B cell (primary cell): Measurements from ENCODE around the gene OR2T27. TPM values are rescaled to one million over a fixed set of nuclear protein-coding genes. Genes with fewer than 3 reads are reported as not detected.
A peak's percentile ranks its signal among the peaks of the same experiment; 100 is the strongest.
"Not testable (repeated sequence)": the region's sequence is repeated elsewhere in the genome, so short reads cannot be mapped to it uniquely, and the experiment has no call there.

Source experiments
- ATAC-seq: fragments of 200-7000 bp; cut with Tn5 transposase; one replicate; pipeline ENCODE4 v1.10.0; 2021; ENCODE audit warnings: low read depth, mild to moderate bottlenecking, moderate number of reproducible peaks, moderate library complexity
- CTCF ChIA-PET: fragments of 350-600 bp; sonication (Branson Sonifier 250); formaldehyde crosslinking; loops from one replicate; lab custom pipeline; 2021; ENCODE audit warnings: antibody characterized with exemption, inconsistent platforms; lab: Charles Lee
- POLR2A ChIA-PET: fragments of 350-600 bp; sonication (Branson Sonifier 250); formaldehyde crosslinking; loops from one replicate; lab custom pipeline; 2021; ENCODE audit warnings: antibody characterized with exemption; lab: Charles Lee
- DNase-seq: peaks from one replicate; pipeline ENCODE4 v3.0.0; 2013
- H2AFZ ChIP-seq: 2 replicates; pipeline ENCODE4 v1.6.1; 2012; ENCODE audit warnings: mild to moderate bottlenecking, low read depth, low read length; ENCODE audit not compliant: insufficient read depth, poor library complexity, severe bottlenecking
- H3K27ac ChIP-seq, 2 donors: 1 replicate in 1 of 2; 2 replicates in 1 of 2; pipeline ENCODE4 v1.5.1; 2012 to 2013; ENCODE audit warnings: low read length in 2 of 2, mild to moderate bottlenecking in 2 of 2, moderate library complexity in 1 of 2
- H3K27me3 ChIP-seq, 4 experiments: fragments of 200-600 bp in 1 of 4; sonication (generic) in 1 of 4; replicated peaks in 1 of 4; 1 replicate in 2 of 4; 2 replicates in 2 of 4; pipeline versions ENCODE4 v1.6.1 to v1.7.0; 2013 to 2016; ENCODE audit warnings: low read length in 3 of 4, mild to moderate bottlenecking in 2 of 4, mixed read lengths in 1 of 4, moderate library complexity in 1 of 4; ENCODE audit not compliant: insufficient read depth in 4 of 4, control insufficient read depth in 3 of 4; ENCODE audit errors: control extremely low read depth in 1 of 4
- H3K36me3 ChIP-seq, 2 experiments: replicated peaks in 1 of 2; 1 replicate in 1 of 2; 2 replicates in 1 of 2; pipeline versions ENCODE4 v1.6.1 to v1.7.1; 2013; ENCODE audit warnings: low read length in 1 of 2; ENCODE audit not compliant: insufficient read depth in 2 of 2, control insufficient read depth in 1 of 2; ENCODE audit errors: control extremely low read depth in 1 of 2, extremely low read depth in 1 of 2
- H3K4me1 ChIP-seq, 2 donors: fragments of 200-600 bp in 1 of 2; sonication (generic) in 1 of 2; 1 replicate in 1 of 2; 2 replicates in 1 of 2; pipeline versions ENCODE4 v1.5.1 to v1.6.1; 2013 to 2017; ENCODE audit warnings: low read length in 2 of 2; ENCODE audit not compliant: control insufficient read depth in 2 of 2, insufficient read depth in 2 of 2
- H3K4me2 ChIP-seq: replicated peaks from 2 replicates; pipeline ENCODE3; 2012; ENCODE audit warnings: mild to moderate bottlenecking, low read depth, low read length; ENCODE audit not compliant: poor library complexity, severe bottlenecking
- H3K4me3 ChIP-seq, 5 experiments: fragments of 200-600 bp in 1 of 5; sonication (generic) in 1 of 5; 1 replicate in 3 of 5; 2 replicates in 2 of 5; pipeline versions ENCODE4 v1.5.1 to v1.7.0; 2011 to 2016; ENCODE audit warnings: low read length in 4 of 5, mild to moderate bottlenecking in 4 of 5, low read depth in 2 of 5, control low read depth in 1 of 5, moderate library complexity in 1 of 5; ENCODE audit not compliant: insufficient read depth in 1 of 5; ENCODE audit errors: control extremely low read depth in 1 of 5, extremely low read depth in 1 of 5
- H3K79me2 ChIP-seq: fragments of 200-600 bp; sonication (generic); one replicate; pipeline ENCODE4 v1.6.0; 2016; ENCODE audit warnings: low read length; ENCODE audit not compliant: control insufficient read depth, insufficient read depth
- H3K9ac ChIP-seq: fragments of 200-600 bp; sonication (generic); 2 replicates; pipeline ENCODE4 v1.6.1; 2017; ENCODE audit warnings: mild to moderate bottlenecking, low read length, moderate library complexity
- H3K9me3 ChIP-seq, 3 donors: one replicate each; pipeline versions ENCODE4 v1.6.1 to v1.7.1; 2013; ENCODE audit warnings: low read length in 2 of 3; ENCODE audit not compliant: control insufficient read depth in 2 of 3, insufficient read depth in 1 of 3; ENCODE audit errors: control extremely low read depth in 1 of 3
- H4K20me1 ChIP-seq: 2 replicates; pipeline ENCODE4 v1.6.0; 2012; ENCODE audit warnings: mild to moderate bottlenecking, low read length; ENCODE audit not compliant: insufficient read depth, control insufficient read depth, poor library complexity, severe bottlenecking
- H3K27ac Mint-ChIP-seq: one replicate; pipeline ENCODE4 v1.8.0; 2021; ENCODE audit warnings: mixed read lengths
- H3K27me3 Mint-ChIP-seq: one replicate; pipeline ENCODE4 v1.8.0; 2021; ENCODE audit warnings: mixed read lengths
- H3K4me1 Mint-ChIP-seq: one replicate; pipeline ENCODE4 v1.8.0; 2021; ENCODE audit warnings: mixed read lengths
- H3K4me3 Mint-ChIP-seq: one replicate; pipeline ENCODE4 v1.8.0; 2021; ENCODE audit warnings: mixed read lengths
- H3K9me3 Mint-ChIP-seq: one replicate; pipeline ENCODE4 v1.8.0; 2022; ENCODE audit warnings: mixed read lengths; ENCODE audit not compliant: insufficient read depth
- EZH2 ChIP-seq: IDR thresholded peaks from 2 replicates; pipeline ENCODE4 v1.6.1; 2012; ENCODE audit warnings: borderline replicate concordance, low read depth, mild to moderate bottlenecking, moderate library complexity, low read length; ENCODE audit not compliant: insufficient read depth, poor library complexity, severe bottlenecking
- WGBS: methylation state at CpG from one replicate; pipeline ENCODE4 v1.1.5; 2013; ENCODE audit warnings: missing lambda C conversion rate; ENCODE audit not compliant: insufficient coverage; 5-methylcytosine and 5-hydroxymethylcytosine counted together
- intact Hi-C: fragments of 100-400 bp; cut with micrococcal nuclease; formaldehyde crosslinking; loops from one replicate; pipeline ENCODE4 v1.10.0; 2022
- polyA plus RNA-seq: library from polyadenylated mRNA; depleted of rRNA; stranded (reverse); fragments of >200 nt; gene quantifications from 2 replicates; pipeline ENCODE4 v1.2.3, GENCODE V29; 2012
- total RNA-seq, 2 donors: library from RNA; stranded (reverse); fragments of 120-200 nt in 1 of 2; gene quantifications; 1 replicate in 1 of 2; 2 replicates in 1 of 2; pipeline versions ENCODE4 v1.2.3 to v1.2.4, GENCODE V29; 2013 to 2022
- TF ChIP-seq, protein P1 (sequence below): fragments of 200-600 bp; IDR thresholded peaks from one replicate; pipeline ENCODE4 v1.8.0; 2022; ENCODE audit warnings: antibody characterized with exemption, mild to moderate bottlenecking

OR2T27 gene
- total and polyA plus RNA-seq, 2 donors (not counting 1 experiment from before 2014, with no cell fraction given) = 0.10 TPM; not detected in 1

DNA sequence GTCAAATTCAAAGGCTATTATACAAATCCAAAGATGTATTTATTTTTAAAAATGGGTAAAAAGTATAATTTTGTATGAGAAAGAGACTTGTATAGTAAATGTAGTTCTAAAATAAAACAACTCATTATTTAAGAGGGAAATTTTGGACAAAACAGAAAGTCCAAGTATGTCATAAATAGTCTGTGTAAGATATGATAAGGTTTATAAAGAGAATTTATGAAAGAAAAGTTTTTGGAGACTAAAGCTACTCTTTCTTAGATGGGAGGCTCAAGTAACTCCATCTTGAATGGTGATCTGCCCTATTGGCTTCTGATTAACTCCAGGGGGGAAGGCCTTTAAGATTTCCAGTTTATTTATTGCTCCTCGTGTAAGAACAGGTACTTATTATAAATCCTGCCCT lies 14.7 kb upstream of the OR2T27 start:
- H3K36me3 ChIP-seq = no peaks in the 10 kb centered on the region
- CTCF ChIA-PET = no interaction called here
- TF ChIP-seq, protein P1, sequence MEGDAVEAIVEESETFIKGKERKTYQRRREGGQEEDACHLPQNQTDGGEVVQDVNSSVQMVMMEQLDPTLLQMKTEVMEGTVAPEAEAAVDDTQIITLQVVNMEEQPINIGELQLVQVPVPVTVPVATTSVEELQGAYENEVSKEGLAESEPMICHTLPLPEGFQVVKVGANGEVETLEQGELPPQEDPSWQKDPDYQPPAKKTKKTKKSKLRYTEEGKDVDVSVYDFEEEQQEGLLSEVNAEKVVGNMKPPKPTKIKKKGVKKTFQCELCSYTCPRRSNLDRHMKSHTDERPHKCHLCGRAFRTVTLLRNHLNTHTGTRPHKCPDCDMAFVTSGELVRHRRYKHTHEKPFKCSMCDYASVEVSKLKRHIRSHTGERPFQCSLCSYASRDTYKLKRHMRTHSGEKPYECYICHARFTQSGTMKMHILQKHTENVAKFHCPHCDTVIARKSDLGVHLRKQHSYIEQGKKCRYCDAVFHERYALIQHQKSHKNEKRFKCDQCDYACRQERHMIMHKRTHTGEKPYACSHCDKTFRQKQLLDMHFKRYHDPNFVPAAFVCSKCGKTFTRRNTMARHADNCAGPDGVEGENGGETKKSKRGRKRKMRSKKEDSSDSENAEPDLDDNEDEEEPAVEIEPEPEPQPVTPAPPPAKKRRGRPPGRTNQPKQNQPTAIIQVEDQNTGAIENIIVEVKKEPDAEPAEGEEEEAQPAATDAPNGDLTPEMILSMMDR = no peak
- TF ChIP-seq EZH2 = no peak
- no peak overlapping the region for H3K9ac ChIP-seq
- POLR2A ChIA-PET = no interaction called here
- no peaks in the 10 kb centered on the region for H3K27me3 Mint-ChIP-seq
- ATAC-seq (no peak), DNase-seq (no peak)
- WGBS = no CpG with 5 or more reads among the region's 1 CpG
- H3K9me3 ChIP-seq = peaks cover 2 to 10% (median 7%) of the 10 kb centered on the region in 3 donors
- H3K4me2 ChIP-seq = no peak overlapping the region
- H3K4me3 ChIP-seq = no peak overlapping the region
- H3K27ac ChIP-seq = no peak overlapping the region
- H3K27me3 ChIP-seq = no peaks in the 10 kb centered on the region
- no peaks in the 10 kb centered on the region for H3K4me1 ChIP-seq
- H3K4me3 Mint-ChIP-seq = no peak overlapping the region
- H2AFZ ChIP-seq = no peak overlapping the region
- no peak overlapping the region for H3K27ac Mint-ChIP-seq
- intact Hi-C loops = no loop called here
- H3K9me3 Mint-ChIP-seq = peaks cover 4% of the 10 kb centered on the region
- H4K20me1 ChIP-seq = no peaks in the 10 kb centered on the region
- H3K79me2 ChIP-seq = no peaks in the 10 kb centered on the region
- H3K4me1 Mint-ChIP-seq = no peaks in the 10 kb centered on the region

DNA sequence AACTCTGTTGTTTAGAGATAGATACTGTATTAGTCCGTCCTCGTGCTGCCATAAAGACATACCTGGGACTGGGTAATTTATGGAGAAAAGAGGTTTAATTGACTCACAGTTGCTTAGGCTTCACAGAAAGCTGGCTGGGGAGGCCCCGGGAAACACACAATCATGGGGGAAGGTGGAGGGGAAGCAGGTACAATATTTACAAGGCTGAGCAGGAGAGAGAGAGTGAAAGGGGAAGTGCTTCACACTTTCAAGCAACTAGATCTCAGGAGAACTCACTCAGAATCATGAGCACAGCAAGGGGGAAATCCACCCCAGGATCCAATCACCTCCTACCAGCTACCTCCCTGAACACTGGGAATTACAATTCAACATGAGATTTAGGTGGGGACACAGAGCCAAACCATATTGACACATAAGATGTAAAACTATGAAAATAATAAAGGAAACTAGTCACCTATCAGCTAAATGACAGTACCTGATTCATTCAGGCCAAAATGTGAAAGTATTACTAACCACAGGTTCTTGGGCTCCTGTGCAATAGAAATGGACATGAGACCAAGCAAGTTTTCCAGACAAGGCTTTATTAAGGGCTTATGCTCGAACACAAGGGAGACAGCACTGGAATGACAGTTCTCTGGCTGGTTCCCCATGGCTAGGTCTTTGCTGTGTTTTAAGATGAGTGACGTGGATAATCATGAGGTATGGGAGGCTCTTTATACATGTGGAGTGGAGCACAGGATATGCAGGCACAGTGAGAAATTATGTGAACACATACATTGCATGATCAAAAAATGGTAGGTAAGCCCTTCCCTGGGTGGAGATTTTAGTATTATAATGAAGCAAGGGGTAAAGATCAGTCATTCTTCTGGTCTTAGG lies 8.4 kb upstream of the OR2T27 start:
- H3K9me3 ChIP-seq, intact Hi-C loops, H3K27me3 ChIP-seq, H4K20me1 ChIP-seq, H3K9me3 Mint-ChIP-seq, H3K79me2 ChIP-seq, POLR2A ChIA-PET, H3K4me3 ChIP-seq, H2AFZ ChIP-seq, H3K27me3 Mint-ChIP-seq, H3K36me3 ChIP-seq: not testable (repeated sequence)
- CTCF ChIA-PET = interaction anchor here (1.1 to 1.3 kb wide), 3 partner anchors 23 to 141 kb away, joined by 4 to 6 read pairs (median 4); no protein-coding TSS in a partner anchor
- Mint-ChIP-seq H3K27ac (peak overlapping the region; percentile 93), H3K4me1 (peaks cover 32% of the 10 kb centered on the region), H3K4me3 (peak overlapping the region; percentile 53)
- peaks cover 12 to 13% of the 10 kb centered on the region in 2 donors for H3K4me1 ChIP-seq
- peak; percentile 75 for DNase-seq
- peak overlapping the region; percentile 38 for H3K4me2 ChIP-seq
- 52% methylated on average over 3 of the region's 5 CpGs for WGBS
- ATAC-seq = peak; percentile 95
- H3K27ac ChIP-seq = peak overlapping the region; percentile 87 to 90
- peak overlapping the region; percentile 15 for H3K9ac ChIP-seq

DNA sequence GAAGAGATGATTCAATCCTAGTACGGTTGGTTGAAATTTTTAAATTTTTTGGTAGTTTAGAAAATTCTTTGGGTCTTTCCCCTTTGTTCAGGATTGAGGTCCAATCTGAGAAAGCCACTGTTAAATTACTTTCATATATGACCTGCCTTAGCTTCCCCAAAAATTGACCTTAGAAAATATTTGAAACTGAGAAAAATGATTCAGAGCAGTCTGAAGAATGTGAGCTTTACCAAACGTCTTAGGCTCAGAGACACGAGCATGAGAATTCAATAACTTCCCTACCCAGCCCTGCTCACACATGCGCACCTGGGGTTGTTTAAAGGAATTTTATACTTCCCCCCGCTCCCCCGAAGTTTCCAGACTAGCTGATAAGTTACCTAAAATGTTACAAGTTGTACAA lies 1.5 kb upstream of the OR2T27 start:
- no CpG with 5 or more reads among the region's 6 CpGs for WGBS
- intact Hi-C loops = not testable (repeated sequence)

More for the DNA sequence above, 1.5 kb upstream of the OR2T27 start:
- H3K9me3 Mint-ChIP-seq, H3K36me3 ChIP-seq, H3K4me3 ChIP-seq, H4K20me1 ChIP-seq, POLR2A ChIA-PET, H3K4me1 ChIP-seq, H3K4me2 ChIP-seq, H3K9ac ChIP-seq, H3K79me2 ChIP-seq, H3K27ac Mint-ChIP-seq, H3K27ac ChIP-seq, H3K27me3 Mint-ChIP-seq, H2AFZ ChIP-seq, H3K4me3 Mint-ChIP-seq, H3K9me3 ChIP-seq, CTCF ChIA-PET, H3K27me3 ChIP-seq, ATAC-seq, DNase-seq: not testable (repeated sequence)
- H3K4me1 Mint-ChIP-seq = peaks cover 14% of the 10 kb centered on the region
